GM23248 (cell line): ENCODE results near the gene SIPA1L3. TPM values are rescaled to one million over a fixed set of nuclear protein-coding genes. Genes with fewer than 3 reads are reported as not detected.
A peak's percentile ranks its signal among the peaks of the same experiment; 100 is the strongest.

Source experiments
- DNase-seq: peaks from one replicate; pipeline ENCODE4 v3.0.0-alpha.2; 2015
- H2AFZ ChIP-seq: fragments of 200-600 bp; sonication (generic); 2 replicates; pipeline ENCODE4 v1.6.1; 2016; ENCODE audit warnings: antibody characterized with exemption
- H3F3A ChIP-seq: fragments of 200-600 bp; sonication (generic); 2 replicates; pipeline ENCODE4 v1.6.1; 2016; ENCODE audit warnings: mild to moderate bottlenecking, antibody characterized with exemption, mixed run types; ENCODE audit not compliant: insufficient read depth
- H3K27ac ChIP-seq: fragments of 200-600 bp; sonication (generic); 2 replicates; pipeline ENCODE4 v1.5.1; 2016; ENCODE audit warnings: mild to moderate bottlenecking
- H3K27me3 ChIP-seq: fragments of 200-600 bp; sonication (generic); replicated peaks from 2 replicates; pipeline ENCODE4 v1.6.1; 2016; ENCODE audit warnings: mild to moderate bottlenecking; ENCODE audit not compliant: insufficient read depth
- H3K36me3 ChIP-seq: fragments of 200-600 bp; sonication (generic); 2 replicates; pipeline ENCODE4 v1.6.1; 2016; ENCODE audit warnings: low read depth, mild to moderate bottlenecking
- H3K4me1 ChIP-seq: fragments of 200-600 bp; sonication (generic); 2 replicates; pipeline ENCODE4 v1.6.1; 2016; ENCODE audit warnings: mild to moderate bottlenecking; ENCODE audit not compliant: insufficient read depth
- H3K4me2 ChIP-seq: fragments of 200-600 bp; sonication (generic); one replicate; pipeline ENCODE4 v1.6.1; 2016; ENCODE audit warnings: mild to moderate bottlenecking; ENCODE audit not compliant: unreplicated experiment
- H3K4me3 ChIP-seq: fragments of 200-600 bp; sonication (generic); 2 replicates; pipeline ENCODE4 v1.5.1; 2016; ENCODE audit warnings: mild to moderate bottlenecking
- H3K79me2 ChIP-seq: fragments of 200-600 bp; sonication (generic); 2 replicates; pipeline ENCODE4 v1.6.1; 2016; ENCODE audit warnings: mild to moderate bottlenecking; ENCODE audit not compliant: insufficient read depth
- H3K9ac ChIP-seq: fragments of 200-600 bp; sonication (generic); 2 replicates; pipeline ENCODE4 v1.6.1; 2016; ENCODE audit warnings: mild to moderate bottlenecking
- H3K9me2 ChIP-seq: fragments of 200-600 bp; sonication (generic); 2 replicates; pipeline ENCODE4 v1.6.1; 2016; ENCODE audit warnings: mixed run types, mild to moderate bottlenecking, moderate library complexity; ENCODE audit not compliant: insufficient read depth
- H3K9me3 ChIP-seq: fragments of 200-600 bp; sonication (generic); one replicate; pipeline ENCODE4 v1.6.1; 2017; ENCODE audit warnings: low read depth
- H4K20me1 ChIP-seq: fragments of 200-600 bp; sonication (generic); 2 replicates; pipeline ENCODE4 v1.6.0; 2016; ENCODE audit not compliant: insufficient read depth
- EZH2 ChIP-seq: fragments of 200-600 bp; sonication (generic); IDR thresholded peaks from 2 replicates; pipeline ENCODE4 v1.6.1; 2018; ENCODE audit warnings: antibody characterized with exemption, mild to moderate bottlenecking; ENCODE audit not compliant: insufficient read depth, poor library complexity, severe bottlenecking
- EZH2phosphoT487 ChIP-seq: fragments of 200-600 bp; sonication (generic); IDR thresholded peaks from 2 replicates; pipeline ENCODE4 v1.6.1; 2018; ENCODE audit warnings: antibody characterized with exemption, moderate library complexity, mild to moderate bottlenecking, low read depth; ENCODE audit not compliant: insufficient read depth
- WGBS, 2 experiments: methylation state at CpG; one replicate each; pipeline ENCODE4 v1.1.6; 2015 to 2017; ENCODE audit warnings: low lambda C conversion rate in 2 of 2, low coverage in 1 of 2; ENCODE audit errors: missing lambda C conversion rate in 2 of 2; 5-methylcytosine and 5-hydroxymethylcytosine counted together
- in situ Hi-C: fragments of 300-500 bp; cut with MboI; formaldehyde crosslinking; loops from 2 replicates; pipeline ENCODE4 v1.15.0; 2020
- polyA plus RNA-seq: library from polyadenylated mRNA; unstranded; fragments of >200 nt; fragmentation: Nextera tagmentation; extraction: Ambion mirVana; gene quantifications from 2 replicates; pipeline ENCODE4 v1.2.1, GENCODE V29; 2016
- total RNA-seq: library from RNA; depleted of rRNA; stranded (reverse); fragments of >200 nt; shearing (Covaris generic); gene quantifications from 2 replicates; pipeline ENCODE4 v1.2.3, GENCODE V29; 2014

Gene SIPA1L3
- total and polyA plus RNA-seq, 2 experiments from 2014 or later: 3.7 to 12.1 TPM

- in situ Hi-C loops: no loop called here
- H3K4me3 ChIP-seq: no peak overlapping the region
- H3K4me1 ChIP-seq: no peaks in the 10 kb centered on the region
- no peaks in the 10 kb centered on the region for H3K79me2 ChIP-seq
- H3K27me3 ChIP-seq: no peaks in the 10 kb centered on the region
- H2AFZ ChIP-seq: no peak overlapping the region
- 32 to 38% methylated on average over 2 of the region's 2 CpGs for WGBS, 2 experiments
- DNase-seq: peak; percentile 49
- H3F3A ChIP-seq: no peaks in the 10 kb centered on the region
- H3K4me2 ChIP-seq: no peak overlapping the region
- TF ChIP-seq EZH2phosphoT487 (no peak), EZH2 (no peak)
- no peak overlapping the region for H3K9ac ChIP-seq
- no peak overlapping the region for H3K27ac ChIP-seq
- H3K9me2 ChIP-seq: no peaks in the 10 kb centered on the region
- H4K20me1 ChIP-seq: no peaks in the 10 kb centered on the region
- no peaks in the 10 kb centered on the region for H3K36me3 ChIP-seq
- H3K9me3 ChIP-seq: no peaks in the 10 kb centered on the region
Measured at GRCh38 chr19:37867831-37868230, 39.2 kb upstream of the SIPA1L3 start.

GRCh38 chr19:37869766-37870340 is 37.2 kb upstream of the SIPA1L3 start:
- Histone ChIP-seq H3K4me3 (no peak overlapping the region), H3K9me3 (no peaks in the 10 kb centered on the region), H3K79me2 (no peaks in the 10 kb centered on the region), H2AFZ (no peak overlapping the region), H3F3A (no peaks in the 10 kb centered on the region), H3K27me3 (no peaks in the 10 kb centered on the region), H3K27ac (no peak overlapping the region), H3K9me2 (no peaks in the 10 kb centered on the region), H3K36me3 (no peaks in the 10 kb centered on the region), H3K9ac (no peak overlapping the region), H4K20me1 (no peaks in the 10 kb centered on the region), H3K4me2 (no peak overlapping the region), H3K4me1 (no peaks in the 10 kb centered on the region)
- 27 to 33% methylated on average over 4 of the region's 4 CpGs for WGBS, 2 experiments
- DNase-seq: no peak
- in situ Hi-C loops: no loop called here
- TF ChIP-seq EZH2phosphoT487: no peak
- no peak for TF ChIP-seq EZH2

GRCh38 chr19:37872383-37872782 is 34.6 kb upstream of the SIPA1L3 start:
- Histone ChIP-seq H2AFZ (no peak overlapping the region), H3K79me2 (no peaks in the 10 kb centered on the region), H3K27ac (no peak overlapping the region), H3K9me3 (no peaks in the 10 kb centered on the region), H3K9ac (no peak overlapping the region), H3F3A (no peaks in the 10 kb centered on the region), H3K27me3 (no peaks in the 10 kb centered on the region), H4K20me1 (no peaks in the 10 kb centered on the region), H3K4me2 (no peak overlapping the region), H3K4me1 (no peaks in the 10 kb centered on the region), H3K4me3 (no peak overlapping the region), H3K36me3 (no peaks in the 10 kb centered on the region), H3K9me2 (no peaks in the 10 kb centered on the region)
- TF ChIP-seq EZH2phosphoT487 (no peak), EZH2 (no peak)
- 34 to 48% methylated on average over 5 of the region's 5 CpGs for WGBS, 2 experiments
- peak; percentile 13 for DNase-seq
- in situ Hi-C loops: no loop called here

- no peaks in the 10 kb centered on the region for H3K27me3 ChIP-seq
- 4 to 7% methylated on average over 3 of the region's 3 CpGs for WGBS, 2 experiments
- no peak overlapping the region for H3K4me3 ChIP-seq
- in situ Hi-C loops: no loop called here
- H3F3A ChIP-seq: no peaks in the 10 kb centered on the region
- H3K36me3 ChIP-seq: no peaks in the 10 kb centered on the region
- H3K27ac ChIP-seq: no peak overlapping the region
- DNase-seq: no peak
- no peak overlapping the region for H2AFZ ChIP-seq
- H3K9me3 ChIP-seq: no peaks in the 10 kb centered on the region
- no peak overlapping the region for H3K9ac ChIP-seq
- H4K20me1 ChIP-seq: no peaks in the 10 kb centered on the region
- H3K79me2 ChIP-seq: no peaks in the 10 kb centered on the region
- H3K9me2 ChIP-seq: no peaks in the 10 kb centered on the region
- TF ChIP-seq EZH2phosphoT487 (no peak), EZH2 (no peak)
- H3K4me2 ChIP-seq: no peak overlapping the region
- H3K4me1 ChIP-seq: no peaks in the 10 kb centered on the region
Measured at GRCh38 chr19:37874784-37875183, 32.2 kb upstream of the SIPA1L3 start.

- no peak overlapping the region for H3K27ac ChIP-seq
- in situ Hi-C loops: no loop called here
Measured at GRCh38 chr19:37876032-37876431, 31.0 kb upstream of the SIPA1L3 start.

More at GRCh38 chr19:37876032-37876431, 31.0 kb upstream of the SIPA1L3 start:
- Histone ChIP-seq H3K36me3 (no peaks in the 10 kb centered on the region), H3F3A (no peaks in the 10 kb centered on the region), H3K79me2 (no peaks in the 10 kb centered on the region), H3K9me3 (no peaks in the 10 kb centered on the region), H3K4me2 (no peak overlapping the region), H4K20me1 (no peaks in the 10 kb centered on the region), H3K27me3 (no peaks in the 10 kb centered on the region), H3K4me3 (no peak overlapping the region), H3K9ac (no peak overlapping the region), H3K4me1 (no peaks in the 10 kb centered on the region), H3K9me2 (no peaks in the 10 kb centered on the region), H2AFZ (no peak overlapping the region)
- DNase-seq: no peak
- 13 to 14% methylated on average over 2 of the region's 2 CpGs for WGBS, 2 experiments
- TF ChIP-seq EZH2phosphoT487 (no peak), EZH2 (no peak)
